Cardiac muscle cell (in vitro differentiated cells and primary cell): Measurements from ENCODE around the gene KIRREL3. TPM values are rescaled to one million over a fixed set of nuclear protein-coding genes. Genes with fewer than 3 reads are reported as not detected.

ENCODE experiments used
- DNase-seq, 2 donors: peaks; one replicate each; pipeline versions ENCODE4 v3.0.0 to v3.0.0-alpha.2; 2010 to 2017; ENCODE audit warnings: low read depth in 1 of 2, low spot score in 1 of 2
- H3K27ac ChIP-seq: fragments of 200-600 bp; sonication (generic); 2 replicates; pipeline ENCODE4 v1.5.1; 2016
- H3K27me3 ChIP-seq: fragments of 200-600 bp; sonication (generic); 2 replicates; pipeline ENCODE4 v1.6.0; 2016; ENCODE audit warnings: control low read depth
- H3K36me3 ChIP-seq: fragments of 200-600 bp; sonication (generic); 2 replicates; pipeline ENCODE4 v1.5.1; 2016; ENCODE audit warnings: control low read depth
- H3K4me1 ChIP-seq: fragments of 200-600 bp; sonication (generic); 2 replicates; pipeline ENCODE4 v1.8.1; 2017; ENCODE audit warnings: low read depth, mild to moderate bottlenecking, mixed run types
- H3K4me3 ChIP-seq: fragments of 200-600 bp; sonication (generic); 2 replicates; pipeline ENCODE4 v1.5.1; 2016; ENCODE audit warnings: mild to moderate bottlenecking
- H3K9me3 ChIP-seq: fragments of 200-600 bp; sonication (generic); 2 replicates; pipeline ENCODE4 v1.5.1; 2017; ENCODE audit warnings: low read depth, mild to moderate bottlenecking, control low read depth
- polyA plus RNA-seq: library from polyadenylated mRNA; unstranded; fragments of >200 nt; fragmentation: Nextera tagmentation; extraction: Ambion mirVana; gene quantifications from 2 replicates; pipeline ENCODE4 v1.2.1, GENCODE V29; 2016
- total RNA-seq: library from RNA; depleted of rRNA; stranded (reverse); fragments of >200 nt; gene quantifications from 2 replicates; pipeline ENCODE4 v1.2.3, GENCODE V29; 2016
- TF ChIP-seq, protein P1 (sequence below): IDR thresholded peaks from 2 replicates; pipeline ENCODE4 v1.5.1; 2012; ENCODE audit warnings: low read depth, mild to moderate bottlenecking, low read length

The KIRREL3 gene
- total and polyA plus RNA-seq, 2 experiments from 2014 or later = 0.12 to 0.89 TPM

DNA sequence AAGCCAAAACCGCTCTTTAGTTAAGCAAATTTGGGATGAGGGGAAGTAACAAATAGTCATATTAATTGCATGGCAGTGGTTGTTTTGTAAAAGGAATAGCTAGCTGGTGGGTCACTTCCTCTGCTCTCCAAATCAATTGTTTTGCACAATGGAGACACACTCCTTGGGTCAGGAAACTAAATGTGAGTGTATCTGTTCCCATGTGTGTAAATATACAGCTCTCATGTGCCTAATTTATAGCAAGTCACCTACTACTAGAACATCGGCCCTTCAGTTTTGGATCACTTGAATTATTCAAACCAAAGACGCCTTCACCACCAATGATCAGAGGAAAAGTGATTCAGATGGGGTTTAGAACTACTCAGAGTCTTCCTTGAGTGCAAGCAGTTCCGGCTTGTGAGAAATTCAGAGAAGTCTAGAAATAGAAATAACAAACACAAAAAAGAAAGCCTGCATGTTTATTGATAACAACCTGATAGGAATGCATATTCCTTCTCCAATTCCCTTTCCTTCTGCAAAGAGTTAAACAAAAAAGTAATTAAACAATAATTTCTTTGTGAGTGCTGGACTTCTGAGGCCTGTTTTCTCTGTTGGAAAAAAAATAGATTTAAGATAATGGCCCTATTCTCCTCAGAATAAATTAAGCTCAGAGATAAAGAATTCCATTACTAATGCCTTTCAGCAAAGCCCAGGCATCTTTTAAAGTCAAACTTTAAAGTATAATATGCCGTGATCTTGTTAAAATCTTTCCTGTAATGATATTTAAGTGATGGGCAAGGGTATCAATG lies 100.4 kb downstream of the KIRREL3 start:
- DNase-seq = no peak
- H3K27ac ChIP-seq = no peak overlapping the region
- no peaks in the 10 kb centered on the region for H3K4me1 ChIP-seq
- H3K27me3 ChIP-seq = peaks cover 7% of the 10 kb centered on the region
- H3K9me3 ChIP-seq = no peaks in the 10 kb centered on the region
- no peak overlapping the region for H3K4me3 ChIP-seq
- H3K36me3 ChIP-seq = no peaks in the 10 kb centered on the region
- TF ChIP-seq, protein P1, sequence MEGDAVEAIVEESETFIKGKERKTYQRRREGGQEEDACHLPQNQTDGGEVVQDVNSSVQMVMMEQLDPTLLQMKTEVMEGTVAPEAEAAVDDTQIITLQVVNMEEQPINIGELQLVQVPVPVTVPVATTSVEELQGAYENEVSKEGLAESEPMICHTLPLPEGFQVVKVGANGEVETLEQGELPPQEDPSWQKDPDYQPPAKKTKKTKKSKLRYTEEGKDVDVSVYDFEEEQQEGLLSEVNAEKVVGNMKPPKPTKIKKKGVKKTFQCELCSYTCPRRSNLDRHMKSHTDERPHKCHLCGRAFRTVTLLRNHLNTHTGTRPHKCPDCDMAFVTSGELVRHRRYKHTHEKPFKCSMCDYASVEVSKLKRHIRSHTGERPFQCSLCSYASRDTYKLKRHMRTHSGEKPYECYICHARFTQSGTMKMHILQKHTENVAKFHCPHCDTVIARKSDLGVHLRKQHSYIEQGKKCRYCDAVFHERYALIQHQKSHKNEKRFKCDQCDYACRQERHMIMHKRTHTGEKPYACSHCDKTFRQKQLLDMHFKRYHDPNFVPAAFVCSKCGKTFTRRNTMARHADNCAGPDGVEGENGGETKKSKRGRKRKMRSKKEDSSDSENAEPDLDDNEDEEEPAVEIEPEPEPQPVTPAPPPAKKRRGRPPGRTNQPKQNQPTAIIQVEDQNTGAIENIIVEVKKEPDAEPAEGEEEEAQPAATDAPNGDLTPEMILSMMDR = no peak

DNA sequence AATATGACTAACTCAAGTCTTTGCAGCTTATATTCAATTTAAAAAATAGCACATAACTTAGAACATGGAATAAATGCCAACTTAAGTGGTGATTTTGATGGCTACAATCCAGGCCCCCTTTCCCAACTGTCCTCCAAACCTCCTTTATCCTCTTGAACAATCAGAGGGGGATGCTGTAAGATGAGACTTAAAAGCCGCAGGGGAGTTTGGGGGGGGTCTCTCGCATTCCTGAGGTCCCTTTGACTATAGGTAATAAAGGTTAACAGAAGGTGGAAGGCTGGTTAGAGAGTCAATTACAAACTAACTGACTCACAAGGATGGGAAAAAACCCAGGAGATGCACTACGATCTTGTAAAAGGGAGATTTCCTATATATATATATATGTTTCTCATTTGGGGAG lies 101.8 kb downstream of the KIRREL3 start:
- Histone ChIP-seq H3K4me1 (no peaks in the 10 kb centered on the region), H3K9me3 (no peaks in the 10 kb centered on the region), H3K4me3 (no peak overlapping the region), H3K27me3 (peaks cover 4% of the 10 kb centered on the region), H3K36me3 (no peaks in the 10 kb centered on the region), H3K27ac (no peak overlapping the region)
- TF ChIP-seq, protein P1 = no peak
- no peak for DNase-seq

DNA sequence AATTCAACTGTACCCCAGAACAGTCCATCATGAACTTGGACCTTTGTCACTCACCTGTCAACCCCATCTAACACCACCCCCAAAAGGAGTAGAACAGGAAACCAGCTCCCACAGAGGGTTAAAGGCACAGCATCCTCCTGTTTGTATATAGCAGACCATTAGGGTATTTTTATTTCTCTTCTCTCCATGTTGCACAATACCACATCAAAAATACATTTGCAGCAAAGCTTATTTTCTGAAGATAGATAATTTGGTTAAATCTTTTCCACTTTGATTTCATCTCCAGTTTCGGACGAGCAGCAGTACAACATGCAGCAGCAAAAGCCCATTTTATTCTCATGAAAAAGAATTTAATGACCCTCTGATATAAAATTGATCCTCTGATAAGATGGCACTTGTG lies 103.1 kb downstream of the KIRREL3 start:
- Histone ChIP-seq H3K4me1 (no peaks in the 10 kb centered on the region), H3K4me3 (no peak overlapping the region), H3K27me3 (peaks cover 4% of the 10 kb centered on the region), H3K36me3 (no peaks in the 10 kb centered on the region), H3K9me3 (no peaks in the 10 kb centered on the region), H3K27ac (no peak overlapping the region)
- TF ChIP-seq, protein P1 = no peak
- no peak for DNase-seq

DNA sequence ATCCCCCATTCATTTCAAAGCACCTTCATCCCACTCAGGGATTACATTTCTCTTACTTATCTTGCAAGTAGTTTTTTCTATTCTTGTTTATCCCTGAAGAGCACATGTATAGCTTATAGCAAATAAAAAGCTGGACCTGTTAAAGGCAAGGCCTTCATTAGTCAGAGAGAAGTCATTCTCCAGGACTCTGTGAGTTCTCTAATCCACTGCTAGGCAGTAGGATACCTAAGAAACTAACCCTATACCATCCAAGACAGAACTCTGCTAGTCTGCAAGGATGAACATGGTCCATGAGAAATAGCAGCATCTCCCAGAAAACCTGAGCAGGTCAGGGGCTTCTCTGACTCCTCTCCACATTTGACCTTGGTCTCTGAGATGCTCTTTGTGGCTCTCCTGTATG lies 104.5 kb downstream of the KIRREL3 start:
- TF ChIP-seq, protein P1 = no peak
- Histone ChIP-seq H3K4me3 (no peak overlapping the region), H3K27ac (no peak overlapping the region), H3K9me3 (no peaks in the 10 kb centered on the region), H3K4me1 (no peaks in the 10 kb centered on the region), H3K27me3 (no peaks in the 10 kb centered on the region), H3K36me3 (no peaks in the 10 kb centered on the region)
- DNase-seq = no peak

DNA sequence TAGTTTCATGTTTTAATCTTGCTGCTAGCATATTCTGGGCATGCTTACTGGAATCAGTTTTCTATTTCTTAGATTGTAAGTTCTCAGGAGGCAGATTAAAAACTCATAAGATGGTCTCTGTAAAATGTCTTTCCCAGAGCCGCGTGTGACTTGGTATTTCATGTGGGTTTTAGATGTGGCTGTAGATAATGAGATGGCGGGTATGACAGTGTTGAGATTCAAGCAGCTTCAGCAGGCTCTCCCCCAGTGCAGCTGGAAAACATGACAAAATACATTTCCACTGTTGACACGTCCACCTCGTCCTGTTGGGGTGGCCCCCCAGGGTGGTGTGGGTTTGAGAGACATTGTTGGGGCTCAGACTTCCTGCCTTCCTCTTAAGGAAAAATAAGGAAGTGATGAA lies 106.8 kb downstream of the KIRREL3 start:
- no peak for DNase-seq
- Histone ChIP-seq H3K27me3 (no peaks in the 10 kb centered on the region), H3K27ac (no peak overlapping the region), H3K4me3 (no peak overlapping the region), H3K9me3 (no peaks in the 10 kb centered on the region), H3K4me1 (no peaks in the 10 kb centered on the region), H3K36me3 (no peaks in the 10 kb centered on the region)
- TF ChIP-seq, protein P1 = no peak
